OCI-LY7 (cell line): Measurements from ENCODE around the gene SLC25A25. TPM values are rescaled to one million over a fixed set of nuclear protein-coding genes. Genes with fewer than 3 reads are reported as not detected.
"Not testable (repeated sequence)": the region's sequence is repeated elsewhere in the genome, so short reads cannot be mapped to it uniquely, and the experiment has no call there.

Source experiments
- BruUV-seq: library from RNA; stranded (reverse); fragments of 400-500 nt; replicated peaks from 2 replicates; lab custom pipeline; 2021; lab: Mats Ljungman, UMichigan
- CTCF ChIA-PET: fragments of 300-600 bp; sonication (Branson Sonifier 250); formaldehyde crosslinking; loops from one replicate; lab custom pipeline; 2022; ENCODE audit warnings: antibody characterized with exemption; ENCODE audit not compliant: unreplicated experiment; lab: Charles Lee
- POLR2A ChIA-PET: fragments of 300-600 bp; sonication (Branson Sonifier 250); formaldehyde crosslinking; loops from one replicate; lab custom pipeline; 2022; ENCODE audit warnings: antibody characterized with exemption; lab: Charles Lee
- DNase-seq: peaks from one replicate; pipeline ENCODE4 v3.0.0-alpha.2; 2015; ENCODE audit warnings: low spot score
- H2AFZ ChIP-seq: fragments of 200-600 bp; sonication (generic), shearing (Covaris generic); 2 replicates; pipeline ENCODE4 v1.6.1; 2014; ENCODE audit warnings: mild to moderate bottlenecking, antibody characterized with exemption, low read length, moderate library complexity
- H3K27ac ChIP-seq: fragments of 200-600 bp; sonication (generic); 2 replicates; pipeline ENCODE4 v1.5.1; 2014; ENCODE audit warnings: mixed run types, low read depth, mild to moderate bottlenecking, moderate library complexity, low read length, inconsistent platforms; ENCODE audit not compliant: poor library complexity, severe bottlenecking
- H3K36me3 ChIP-seq: fragments of 200-600 bp; sonication (generic); 2 replicates; pipeline ENCODE4 v1.6.1; 2014; ENCODE audit warnings: mild to moderate bottlenecking, antibody characterized with exemption, low read length, moderate library complexity, mixed read lengths; ENCODE audit not compliant: insufficient read depth
- H3K4me1 ChIP-seq: fragments of 200-600 bp; sonication (generic); 2 replicates; pipeline ENCODE4 v1.5.1; 2014; ENCODE audit warnings: mild to moderate bottlenecking, low read length; ENCODE audit not compliant: insufficient read depth, poor library complexity, severe bottlenecking
- H3K4me2 ChIP-seq: fragments of 200-600 bp; sonication (generic); 2 replicates; pipeline ENCODE4 v1.6.1; 2014; ENCODE audit warnings: mild to moderate bottlenecking, low read length
- H3K4me3 ChIP-seq: fragments of 200-600 bp; sonication (generic); 2 replicates; pipeline ENCODE4 v1.5.1; 2014; ENCODE audit warnings: mild to moderate bottlenecking, low read depth, low read length; ENCODE audit not compliant: poor library complexity, severe bottlenecking
- H3K79me2 ChIP-seq: fragments of 200-600 bp; sonication (generic); 2 replicates; pipeline ENCODE4 v1.6.1; 2016; ENCODE audit warnings: low read depth, mild to moderate bottlenecking, low read length, moderate library complexity, mixed read lengths; ENCODE audit not compliant: insufficient read depth
- H3K9me2 ChIP-seq: fragments of 200-600 bp; sonication (generic); 2 replicates; pipeline ENCODE4 v1.6.1; 2016; ENCODE audit warnings: mild to moderate bottlenecking, low read length, mixed read lengths; ENCODE audit not compliant: insufficient read depth
- H3K9me3 ChIP-seq: fragments of 200-600 bp; sonication (generic); 2 replicates; pipeline ENCODE4 v1.6.1; 2014; ENCODE audit warnings: mild to moderate bottlenecking, mixed run types, low read length, mixed read lengths
- H4K20me1 ChIP-seq: fragments of 200-600 bp; sonication (generic); 2 replicates; pipeline ENCODE4 v1.6.1; 2014; ENCODE audit warnings: mild to moderate bottlenecking, antibody characterized with exemption, low read length, moderate library complexity, mixed read lengths; ENCODE audit not compliant: insufficient read depth
- EZH2phosphoT487 ChIP-seq: fragments of 200-600 bp; sonication (generic); IDR thresholded peaks from 2 replicates; pipeline ENCODE4 v1.6.1; 2018; ENCODE audit warnings: low read depth, borderline replicate concordance, mild to moderate bottlenecking, mixed run types, antibody characterized with exemption, low read length, moderate library complexity, mixed read lengths
- intact Hi-C: fragments of 100-400 bp; cut with micrococcal nuclease; formaldehyde crosslinking; loops from one replicate; pipeline ENCODE4 v1.10.0; 2022; ENCODE audit not compliant: unreplicated experiment
- total RNA-seq, 2 experiments: library from RNA; depleted of rRNA in 1 of 2; stranded (reverse); fragments of >200 nt in 1 of 2; shearing (Covaris generic) in 1 of 2; gene quantifications; 2 replicates each; pipeline ENCODE4 v1.2.3, GENCODE V29; 2014 to 2022
- TF ChIP-seq, protein P1 (sequence below): fragments of 200-600 bp; sonication (generic); conservative IDR thresholded peaks from 2 replicates; pipeline ENCODE4 v1.5.1; 2014; ENCODE audit warnings: mild to moderate bottlenecking, antibody characterized with exemption, low read length, moderate library complexity, mixed read lengths

SLC25A25 gene
- total RNA-seq, 2 experiments from 2014 or later: 17.6 to 21.4 TPM

DNA sequence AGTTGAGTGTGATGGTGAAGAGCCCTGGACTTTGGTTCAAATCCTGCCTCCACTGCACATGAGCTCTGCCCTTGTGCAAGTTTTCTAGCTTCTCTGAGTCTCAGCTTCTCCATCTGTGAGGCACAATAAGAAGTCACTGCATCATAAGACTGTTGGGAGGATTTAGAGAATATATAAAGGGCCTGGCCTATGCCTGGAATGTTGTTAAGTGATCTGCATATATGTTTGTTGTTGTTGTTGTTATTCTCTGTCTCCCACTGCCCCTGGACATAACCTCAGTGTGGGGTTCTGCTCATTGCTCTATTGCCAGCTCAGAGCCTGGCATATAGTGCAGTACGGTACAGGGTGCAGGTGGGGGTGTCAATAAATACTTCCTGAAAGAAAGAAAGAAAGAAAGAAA, 46.9 kb upstream of the SLC25A25 start:
- Histone ChIP-seq H4K20me1 (no peaks in the 10 kb centered on the region), H3K4me3 (no peak overlapping the region), H3K9me3 (no peaks in the 10 kb centered on the region), H3K27ac (no peak overlapping the region), H2AFZ (no peak overlapping the region), H3K79me2 (no peaks in the 10 kb centered on the region), H3K36me3 (no peaks in the 10 kb centered on the region), H3K9me2 (no peaks in the 10 kb centered on the region), H3K4me1 (peaks cover 31% of the 10 kb centered on the region), H3K4me2 (no peak overlapping the region)
- intact Hi-C loops: no loop called here
- POLR2A ChIA-PET: interaction anchor here (1.0 kb wide), 1 partner anchor 77 kb away, joined by 3 read pairs; no protein-coding TSS in a partner anchor
- no peak for DNase-seq
- TF ChIP-seq, protein P1, sequence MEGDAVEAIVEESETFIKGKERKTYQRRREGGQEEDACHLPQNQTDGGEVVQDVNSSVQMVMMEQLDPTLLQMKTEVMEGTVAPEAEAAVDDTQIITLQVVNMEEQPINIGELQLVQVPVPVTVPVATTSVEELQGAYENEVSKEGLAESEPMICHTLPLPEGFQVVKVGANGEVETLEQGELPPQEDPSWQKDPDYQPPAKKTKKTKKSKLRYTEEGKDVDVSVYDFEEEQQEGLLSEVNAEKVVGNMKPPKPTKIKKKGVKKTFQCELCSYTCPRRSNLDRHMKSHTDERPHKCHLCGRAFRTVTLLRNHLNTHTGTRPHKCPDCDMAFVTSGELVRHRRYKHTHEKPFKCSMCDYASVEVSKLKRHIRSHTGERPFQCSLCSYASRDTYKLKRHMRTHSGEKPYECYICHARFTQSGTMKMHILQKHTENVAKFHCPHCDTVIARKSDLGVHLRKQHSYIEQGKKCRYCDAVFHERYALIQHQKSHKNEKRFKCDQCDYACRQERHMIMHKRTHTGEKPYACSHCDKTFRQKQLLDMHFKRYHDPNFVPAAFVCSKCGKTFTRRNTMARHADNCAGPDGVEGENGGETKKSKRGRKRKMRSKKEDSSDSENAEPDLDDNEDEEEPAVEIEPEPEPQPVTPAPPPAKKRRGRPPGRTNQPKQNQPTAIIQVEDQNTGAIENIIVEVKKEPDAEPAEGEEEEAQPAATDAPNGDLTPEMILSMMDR: 0 out of 2 replicates have a peak, but pooled peaks have one; percentile 30
- no peak for TF ChIP-seq EZH2phosphoT487
- no TSS peak for BruUV-seq
- CTCF ChIA-PET: no interaction called here

DNA sequence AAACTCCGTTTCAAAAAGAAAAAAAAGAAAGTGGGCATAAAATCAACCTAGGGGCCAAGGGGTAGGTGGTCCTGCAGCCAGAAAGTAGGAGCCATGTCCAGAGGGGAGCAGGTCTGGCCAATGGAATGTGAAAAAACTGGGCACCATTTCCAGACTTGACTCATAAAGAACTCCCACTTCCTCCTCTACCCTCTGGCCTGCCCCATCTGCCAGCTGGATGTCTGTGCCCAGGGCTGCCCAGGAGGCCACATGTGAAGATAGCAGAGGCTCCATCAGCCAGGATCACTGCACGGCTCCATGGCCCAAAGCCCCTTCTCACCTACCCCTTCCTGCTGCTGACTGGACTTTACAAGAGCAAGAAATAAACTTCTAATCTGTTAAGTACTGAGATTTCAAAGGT, 45.1 kb upstream of the SLC25A25 start:
- Histone ChIP-seq H3K36me3 (no peaks in the 10 kb centered on the region), H4K20me1 (no peaks in the 10 kb centered on the region), H3K27ac (no peak overlapping the region), H3K9me3 (no peaks in the 10 kb centered on the region), H3K79me2 (no peaks in the 10 kb centered on the region), H3K9me2 (no peaks in the 10 kb centered on the region), H3K4me3 (no peak overlapping the region), H2AFZ (peak overlapping the region; percentile 30; the same call in 1 of the 2 replicates), H3K4me2 (no peak overlapping the region), H3K4me1 (peaks cover 46% of the 10 kb centered on the region)
- intact Hi-C loops: no loop called here
- DNase-seq: no peak
- TF ChIP-seq, protein P1: no peak
- TF ChIP-seq EZH2phosphoT487: no peak
- no TSS peak for BruUV-seq
- POLR2A ChIA-PET: no interaction called here
- CTCF ChIA-PET: no interaction called here

DNA sequence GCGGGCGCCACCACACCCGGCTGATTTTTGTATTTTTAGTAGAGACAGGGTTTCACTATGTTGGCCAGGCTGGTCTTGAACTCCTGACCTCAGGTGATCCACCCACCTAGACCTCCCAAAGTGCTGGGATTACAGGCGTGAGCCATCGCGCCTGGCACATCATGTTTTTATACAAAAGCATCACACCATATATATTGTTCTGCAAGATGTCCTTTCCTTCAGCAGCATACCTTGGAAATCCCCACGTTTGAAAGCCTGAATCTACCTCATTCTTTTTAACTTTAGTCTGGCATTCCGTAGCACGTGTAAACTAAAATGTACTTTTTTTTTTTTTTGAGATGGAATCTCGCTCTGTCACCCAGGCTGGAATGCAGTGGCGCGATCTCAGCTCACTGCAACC, 44.4 kb upstream of the SLC25A25 start:
- H3K4me3 ChIP-seq, DNase-seq, H3K79me2 ChIP-seq, H3K9me3 ChIP-seq, H3K27ac ChIP-seq, CTCF ChIA-PET, BruUV-seq, H4K20me1 ChIP-seq, intact Hi-C loops, H3K9me2 ChIP-seq, H3K36me3 ChIP-seq, H3K4me2 ChIP-seq: not testable (repeated sequence)
- Histone ChIP-seq H3K4me1 (peaks cover 50% of the 10 kb centered on the region), H2AFZ (peak overlapping the region; percentile 30; the same call in 1 of the 2 replicates)
- POLR2A ChIA-PET: interaction anchor here (1.2 kb wide), 1 partner anchor 32 kb away, joined by 7 read pairs; no protein-coding TSS in a partner anchor
